ENCODE measurements around the gene MAEA. TPM values are rescaled to one million over a fixed set of nuclear protein-coding genes. Genes with fewer than 3 reads are reported as not detected.
A peak's percentile ranks its signal among the peaks of the same experiment; 100 is the strongest.

The MAEA gene
- polyA plus RNA-seq (ENCODE audit: insufficient read length in 4 of 4), result 10 to 100 TPM; 60.1 to 79.2 (median 65.7) TPM

GRCh38 chr4:1289207-1290164 lies at the start of gene MAEA:
TSS of gene MAEA (plus strand) at chr4:1289891. CDS start at chr4:1289914, 23 bp downstream.
- peak; percentile 90 to 94 (median 93) for DNase-seq (ENCODE audit: low read depth in 4 of 4, low spot score in 3 of 4)

GRCh38 chr4:1239950-1240307 lies 49.8 kb upstream of the MAEA start:
- no peak for DNase-seq (ENCODE audit: low read depth in 4 of 4, low spot score in 3 of 4)

DNA sequence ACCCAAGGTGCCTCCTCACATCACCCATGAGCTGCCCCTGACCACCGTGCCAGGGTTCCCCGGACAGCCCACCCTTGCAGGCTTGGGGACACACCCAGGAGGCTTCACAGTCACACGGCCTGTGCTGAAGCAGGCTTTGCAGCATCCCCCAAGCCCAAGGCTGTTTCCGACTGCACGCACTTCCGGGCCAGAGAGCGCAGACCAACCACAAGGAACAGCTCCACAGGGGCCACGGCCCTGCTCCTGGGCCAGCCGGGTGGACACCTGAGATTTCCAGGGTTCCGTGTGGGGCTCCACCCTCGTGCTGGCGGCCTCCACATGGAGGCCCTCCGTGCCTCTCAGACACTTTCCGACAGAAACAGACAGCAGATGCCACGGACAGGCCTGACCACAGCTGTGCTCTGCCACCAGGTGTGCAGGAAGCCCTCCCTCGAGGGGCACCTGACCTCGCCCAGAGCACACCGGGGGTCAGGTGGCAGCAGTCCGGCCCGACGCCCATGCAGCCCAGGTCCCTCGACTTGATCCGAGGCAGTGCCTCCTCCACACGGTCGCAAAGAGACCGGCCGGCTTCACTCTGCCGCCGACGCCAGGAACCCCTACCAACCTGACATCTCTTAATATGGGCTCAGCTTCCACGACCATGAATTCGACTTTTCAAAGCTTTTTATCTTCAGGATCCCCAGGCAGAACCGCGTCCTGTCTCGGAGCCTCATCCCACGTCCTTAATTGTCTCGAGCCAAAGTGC lies 48.8 kb upstream of the MAEA start:
- DNase-seq (ENCODE audit: low read depth in 4 of 4, low spot score in 3 of 4), result no peak

- DNase-seq (ENCODE audit: low read depth in 4 of 4, low spot score in 3 of 4), result no peak
Observed at GRCh38 chr4:1241466-1241935, 48.2 kb upstream of the MAEA start.

GRCh38 chr4:1241936-1242505 lies 47.7 kb upstream of the MAEA start:
- no peak for DNase-seq (ENCODE audit: low read depth in 4 of 4, low spot score in 3 of 4)

GRCh38 chr4:1242506-1243450 lies 46.9 kb upstream of the MAEA start:
- no peak for DNase-seq (ENCODE audit: low read depth in 4 of 4, low spot score in 3 of 4)

DNA sequence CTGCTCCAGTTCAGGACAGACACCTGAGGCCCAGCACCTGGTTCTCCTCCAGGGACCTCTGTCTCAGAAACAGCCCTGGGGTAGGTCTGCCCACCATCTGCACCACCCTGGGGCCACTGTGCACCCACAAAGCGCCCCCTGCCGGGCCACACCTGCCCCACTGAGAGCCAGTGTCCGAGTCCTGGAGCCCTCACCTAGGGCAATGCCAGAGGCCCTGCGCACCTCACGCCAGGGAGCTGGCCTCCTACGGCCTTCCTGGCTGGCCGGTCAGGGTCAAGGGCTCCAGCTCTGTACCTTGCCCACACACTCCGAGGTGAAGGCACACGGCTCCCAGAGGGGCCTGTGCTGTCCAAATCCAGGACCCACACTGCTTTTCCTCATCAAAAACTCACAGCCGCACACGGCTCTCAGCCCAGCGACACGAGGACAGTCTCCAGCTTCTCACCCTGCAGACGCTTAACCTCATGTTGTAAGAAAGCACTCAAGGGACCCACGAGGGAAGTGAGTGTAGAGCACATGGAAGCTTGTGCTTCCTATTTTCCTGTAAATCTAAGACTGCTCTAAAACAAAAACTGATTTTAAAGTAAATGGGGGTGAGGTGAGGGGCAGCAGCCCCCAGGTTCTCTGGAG lies 46.1 kb upstream of the MAEA start:
- DNase-seq (ENCODE audit: low read depth in 4 of 4, low spot score in 3 of 4), result no peak

- DNase-seq (ENCODE audit: low read depth in 4 of 4, low spot score in 3 of 4), result no peak
Observed at GRCh38 chr4:1244081-1244977, 45.4 kb upstream of the MAEA start.

DNA sequence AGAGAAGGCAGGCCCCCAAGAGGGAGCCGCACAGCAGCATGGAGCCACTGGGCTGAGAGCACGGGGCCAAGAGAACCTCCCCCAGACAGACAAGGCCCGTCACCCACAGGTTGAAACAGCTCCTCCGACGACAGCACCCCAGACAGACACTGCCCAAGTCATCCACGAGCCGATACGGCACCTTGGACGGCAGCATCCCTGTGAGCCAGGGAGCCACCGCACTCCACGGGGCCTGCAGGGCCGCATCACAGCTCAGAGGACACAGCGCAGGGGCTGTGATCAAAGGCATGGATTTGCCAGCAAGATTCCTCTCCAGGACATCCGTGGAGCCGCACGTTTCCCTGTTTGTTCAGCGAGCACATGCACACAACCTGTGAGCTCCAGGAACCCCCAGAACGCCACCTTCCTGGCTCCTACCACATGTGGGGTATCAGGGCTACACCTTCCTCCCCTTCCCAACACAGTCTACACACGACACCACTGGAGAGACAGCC lies 44.7 kb upstream of the MAEA start:
- DNase-seq (ENCODE audit: low read depth in 4 of 4, low spot score in 3 of 4), result no peak

DNA sequence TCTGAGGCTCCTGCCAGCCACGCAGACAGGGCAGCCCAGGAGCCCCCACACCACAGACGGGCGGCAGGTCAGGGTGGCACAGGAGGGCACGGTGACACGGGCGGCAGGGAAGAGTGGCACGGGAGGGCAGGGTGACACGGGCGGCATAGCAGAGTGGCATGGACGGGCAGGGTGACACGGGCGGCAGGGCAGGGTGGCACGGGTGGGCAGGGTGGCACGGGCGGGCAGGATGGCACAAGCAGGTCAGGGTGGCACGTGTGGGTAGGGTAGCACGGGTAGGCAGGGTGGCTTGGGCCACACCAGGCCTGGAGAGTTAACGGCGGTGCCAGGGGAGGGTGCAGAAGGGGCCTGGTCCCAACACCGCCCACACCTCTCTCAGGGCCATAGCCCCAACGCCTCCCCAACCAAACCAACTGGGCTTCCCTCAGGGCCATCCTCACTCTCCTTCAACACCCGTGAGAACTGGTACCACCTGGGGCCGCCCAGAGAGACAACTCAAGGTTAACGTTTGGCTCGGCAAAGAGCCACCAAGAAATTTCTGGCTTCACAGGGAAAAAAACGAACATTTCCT lies 44.1 kb upstream of the MAEA start:
- no peak for DNase-seq (ENCODE audit: low read depth in 4 of 4, low spot score in 3 of 4)

- DNase-seq (ENCODE audit: low read depth in 4 of 4, low spot score in 3 of 4), result no peak
Observed at GRCh38 chr4:1246111-1246881, 43.4 kb upstream of the MAEA start.

DNA sequence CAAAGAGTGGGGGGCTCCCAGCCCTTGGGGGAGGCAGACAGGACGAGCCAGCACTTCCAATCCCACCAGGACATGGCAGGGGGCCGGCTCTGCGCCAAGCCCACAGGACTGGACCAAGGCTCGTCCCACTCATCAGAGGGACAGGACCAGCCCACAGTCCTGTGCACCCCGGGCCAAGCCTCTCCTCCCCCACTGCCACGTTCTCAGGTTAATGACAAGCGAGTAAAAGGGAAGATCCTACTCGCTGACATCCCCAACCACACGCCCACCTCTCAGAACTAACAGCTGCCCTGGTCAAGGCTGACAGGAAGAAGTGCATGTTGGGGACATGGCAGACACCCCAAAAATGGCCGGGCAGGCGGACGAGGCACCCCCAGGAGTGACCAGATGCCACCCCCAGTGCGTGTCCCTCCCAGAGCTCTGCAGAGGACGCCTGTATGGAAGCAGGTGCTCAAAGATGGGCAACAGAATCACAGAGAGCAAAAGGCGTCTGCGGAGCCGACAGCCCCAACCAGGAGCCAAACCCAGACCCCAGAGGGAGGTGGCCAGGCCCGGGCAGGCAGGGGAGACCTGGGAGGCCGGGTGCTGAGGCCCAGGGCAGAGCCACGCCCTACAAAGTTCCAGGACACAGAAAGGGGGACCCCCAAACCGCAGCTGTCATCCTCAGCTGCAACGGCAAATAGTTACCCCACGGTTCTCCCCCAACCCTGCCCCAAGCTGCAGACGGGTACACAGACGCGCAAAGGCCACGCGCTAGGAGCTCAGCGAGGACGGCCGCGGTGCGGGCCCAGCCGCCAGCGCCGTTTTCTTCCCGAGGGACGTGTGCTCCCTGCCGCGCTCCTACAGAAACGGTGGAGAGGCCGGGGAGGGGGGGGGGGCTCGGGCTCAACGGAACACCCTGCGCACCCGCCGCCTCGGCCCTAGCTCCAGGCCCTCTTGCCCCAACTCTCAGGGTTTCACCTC lies 42.5 kb upstream of the MAEA start:
- DNase-seq (ENCODE audit: low read depth in 4 of 4, low spot score in 3 of 4), result no peak

DNA sequence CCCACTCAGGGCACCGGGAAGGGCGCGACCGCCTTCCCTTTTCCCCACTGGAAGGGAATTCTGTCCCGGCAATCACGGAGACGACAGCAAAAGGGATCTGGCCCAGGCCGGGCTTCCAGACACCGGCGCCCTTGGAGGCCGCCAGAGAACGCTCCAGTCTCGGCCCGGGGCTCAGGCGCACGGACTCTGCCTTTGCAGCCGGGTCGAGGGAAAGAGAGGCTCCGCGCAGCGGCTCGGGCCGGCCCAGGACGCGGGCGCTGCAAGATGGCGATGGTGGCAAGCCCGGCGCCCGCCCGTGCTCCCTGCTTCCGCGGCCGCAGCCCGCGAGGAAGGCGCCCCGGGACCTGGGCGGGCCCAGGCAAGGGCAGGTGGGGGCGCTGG lies 41.8 kb upstream of the MAEA start:
- no peak for DNase-seq (ENCODE audit: low read depth in 4 of 4, low spot score in 3 of 4)

- peak; percentile 73 to 83 (median 79) for DNase-seq (ENCODE audit: low read depth in 4 of 4, low spot score in 3 of 4)
Observed at GRCh38 chr4:1248245-1249147, 41.2 kb upstream of the MAEA start, which contains the start of gene CTBP1. TSS of gene CTBP1 (minus strand) at chr4:1249130. CDS start at chr4:1241331, 7,799 bp downstream.

GRCh38 chr4:1249148-1249730 lies 40.5 kb upstream of the MAEA start:
- peak; percentile 64 to 85 (median 82) for DNase-seq (ENCODE audit: low read depth in 4 of 4, low spot score in 3 of 4)
